A673 (cell line): ENCODE data around the gene GRIP1. TPM values are rescaled to one million over a fixed set of nuclear protein-coding genes. Genes with fewer than 3 reads are reported as not detected.
"Not testable (repeated sequence)": the region's sequence is repeated elsewhere in the genome, so short reads cannot be mapped to it uniquely, and the experiment has no call there.

Experiments
- BruUV-seq: library from RNA; stranded (reverse); fragments of 400-500 nt; replicated peaks from 2 replicates; lab custom pipeline; 2021; lab: Mats Ljungman, UMichigan
- CTCF ChIA-PET: fragments of 300-600 bp; sonication (Branson Sonifier 250); formaldehyde crosslinking; loops from one replicate; lab custom pipeline; 2022; ENCODE audit warnings: antibody characterized with exemption; lab: Charles Lee
- POLR2A ChIA-PET: fragments of 300-600 bp; sonication (Branson Sonifier 250); formaldehyde crosslinking; loops from one replicate; lab custom pipeline; 2022; ENCODE audit warnings: antibody characterized with exemption; ENCODE audit not compliant: low non-redundant PET; lab: Charles Lee
- DNase-seq: peaks from one replicate; pipeline ENCODE4 v3.0.0-alpha.2; 2015; ENCODE audit warnings: low spot score
- H3K27ac ChIP-seq: fragments of 200-600 bp; sonication (generic); 2 replicates; pipeline ENCODE4 v1.5.1; 2016; ENCODE audit warnings: mixed run types, low read depth, mild to moderate bottlenecking, mixed read lengths, antibody characterized with exemption, low read length; ENCODE audit not compliant: poor library complexity, severe bottlenecking
- H3K27me3 ChIP-seq: fragments of 200-600 bp; sonication (generic); replicated peaks from 2 replicates; pipeline ENCODE4 v1.6.1; 2017; ENCODE audit warnings: mixed run types, low read depth, mild to moderate bottlenecking, mixed read lengths, antibody characterized with exemption, low read length; ENCODE audit not compliant: insufficient read depth, poor library complexity
- H3K36me3 ChIP-seq: fragments of 200-600 bp; sonication (generic); 2 replicates; pipeline ENCODE4 v1.6.1; 2016; ENCODE audit warnings: mixed run types, mild to moderate bottlenecking, mixed read lengths, antibody characterized with exemption, low read length; ENCODE audit not compliant: insufficient read depth, poor library complexity, severe bottlenecking
- H3K4me1 ChIP-seq: fragments of 200-600 bp; sonication (generic); 2 replicates; pipeline ENCODE4 v1.6.1; 2017; ENCODE audit warnings: mixed run types, mild to moderate bottlenecking, mixed read lengths, antibody characterized with exemption, low read length; ENCODE audit not compliant: insufficient read depth, poor library complexity, severe bottlenecking
- H3K4me3 ChIP-seq: fragments of 200-600 bp; sonication (generic); 2 replicates; pipeline ENCODE4 v1.5.1; 2016; ENCODE audit warnings: low read depth, mixed run types, mild to moderate bottlenecking, mixed read lengths, low read length; ENCODE audit not compliant: poor library complexity, severe bottlenecking
- H3K9me3 ChIP-seq: fragments of 200-600 bp; sonication (generic); 2 replicates; pipeline ENCODE4 v1.6.1; 2016; ENCODE audit warnings: mixed run types, low read depth, mild to moderate bottlenecking, mixed read lengths, antibody characterized with exemption, low read length; ENCODE audit not compliant: poor library complexity, severe bottlenecking
- EZH2 ChIP-seq: fragments of 200-600 bp; sonication (generic); IDR thresholded peaks from 2 replicates; pipeline ENCODE4 v1.6.1; 2017; ENCODE audit warnings: borderline replicate concordance, low read depth, mild to moderate bottlenecking, mixed read lengths, antibody characterized with exemption, low read length; ENCODE audit not compliant: poor library complexity, severe bottlenecking
- intact Hi-C: fragments of 100-400 bp; cut with micrococcal nuclease; formaldehyde crosslinking; loops from one replicate; pipeline ENCODE4 v1.10.0; 2022; ENCODE audit not compliant: unreplicated experiment
- total RNA-seq: library from RNA; stranded (reverse); gene quantifications from 2 replicates; pipeline ENCODE4 v1.2.3, GENCODE V29; 2021
- TF ChIP-seq, protein P1 (sequence below): fragments of 300-800, 200-600 bp; sonication (generic); conservative IDR thresholded peaks from 2 replicates; pipeline ENCODE4 v1.5.1; 2017; ENCODE audit warnings: low read depth, mild to moderate bottlenecking, antibody characterized with exemption, low read length, moderate library complexity, mixed read lengths

Gene GRIP1
- total RNA-seq, 1 experiment from 2014 or later, result 3.6 TPM

DNA sequence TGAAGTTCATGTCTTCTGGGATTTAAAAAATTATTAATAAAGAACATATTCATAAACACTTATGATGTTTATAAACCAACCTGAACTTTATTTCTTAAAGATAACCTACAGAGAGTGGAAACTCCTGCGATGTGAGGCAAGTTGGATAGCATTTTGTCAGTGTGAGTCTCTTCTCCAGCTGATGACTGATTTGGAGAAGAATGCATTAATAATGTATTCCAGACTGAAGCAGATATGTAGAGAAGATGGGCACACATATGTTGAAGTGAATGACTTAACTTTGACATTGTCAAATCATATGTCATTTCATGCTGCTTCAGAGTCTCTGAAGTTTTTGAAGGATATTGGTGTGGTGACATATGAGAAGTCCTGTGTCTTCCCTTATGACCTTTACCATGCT lies 369.3 kb downstream of the GRIP1 start:
- ChIA-PET CTCF (no interaction called here), POLR2A (no interaction called here)
- Histone ChIP-seq H3K27me3 (no peaks in the 10 kb centered on the region), H3K9me3 (no peaks in the 10 kb centered on the region), H3K4me3 (no peak overlapping the region), H3K4me1 (no peaks in the 10 kb centered on the region), H3K27ac (no peak overlapping the region), H3K36me3 (no peaks in the 10 kb centered on the region)
- TF ChIP-seq, protein P1, sequence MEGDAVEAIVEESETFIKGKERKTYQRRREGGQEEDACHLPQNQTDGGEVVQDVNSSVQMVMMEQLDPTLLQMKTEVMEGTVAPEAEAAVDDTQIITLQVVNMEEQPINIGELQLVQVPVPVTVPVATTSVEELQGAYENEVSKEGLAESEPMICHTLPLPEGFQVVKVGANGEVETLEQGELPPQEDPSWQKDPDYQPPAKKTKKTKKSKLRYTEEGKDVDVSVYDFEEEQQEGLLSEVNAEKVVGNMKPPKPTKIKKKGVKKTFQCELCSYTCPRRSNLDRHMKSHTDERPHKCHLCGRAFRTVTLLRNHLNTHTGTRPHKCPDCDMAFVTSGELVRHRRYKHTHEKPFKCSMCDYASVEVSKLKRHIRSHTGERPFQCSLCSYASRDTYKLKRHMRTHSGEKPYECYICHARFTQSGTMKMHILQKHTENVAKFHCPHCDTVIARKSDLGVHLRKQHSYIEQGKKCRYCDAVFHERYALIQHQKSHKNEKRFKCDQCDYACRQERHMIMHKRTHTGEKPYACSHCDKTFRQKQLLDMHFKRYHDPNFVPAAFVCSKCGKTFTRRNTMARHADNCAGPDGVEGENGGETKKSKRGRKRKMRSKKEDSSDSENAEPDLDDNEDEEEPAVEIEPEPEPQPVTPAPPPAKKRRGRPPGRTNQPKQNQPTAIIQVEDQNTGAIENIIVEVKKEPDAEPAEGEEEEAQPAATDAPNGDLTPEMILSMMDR, result no peak
- TF ChIP-seq EZH2, result no peak
- no peak for DNase-seq
- no TSS peak for BruUV-seq
- intact Hi-C loops, result no loop called here

DNA sequence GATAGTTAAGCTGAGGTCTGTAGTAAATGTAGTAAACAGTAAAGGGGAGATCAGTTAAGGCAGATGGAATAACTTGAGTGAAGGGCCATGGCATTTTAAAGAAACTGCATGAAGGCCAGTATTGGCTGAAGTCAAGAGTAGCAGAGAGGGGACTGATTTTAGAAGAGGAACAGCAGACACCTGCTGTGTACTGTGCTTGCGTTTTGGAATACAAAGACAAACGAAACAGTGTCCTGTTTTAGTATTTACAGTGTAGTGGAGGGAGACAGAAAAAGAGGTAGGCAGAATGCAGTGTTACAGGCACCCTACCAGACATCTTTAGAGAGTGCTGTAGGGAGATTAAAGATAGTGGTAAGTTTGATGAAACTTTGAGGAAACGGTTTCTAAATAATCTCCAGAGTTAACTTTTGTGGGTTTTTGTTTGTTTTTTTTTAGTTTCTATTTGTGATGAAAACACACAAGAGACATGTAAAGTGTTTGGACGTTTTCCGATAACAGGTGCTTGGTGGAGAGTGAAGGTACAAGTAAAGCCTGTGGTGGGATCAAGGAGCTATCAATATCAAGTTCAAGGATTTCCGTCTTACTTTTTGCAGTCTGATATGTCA lies 374.5 kb downstream of the GRIP1 start:
- intact Hi-C loops, result no loop called here
- POLR2A ChIA-PET, result no interaction called here
- Histone ChIP-seq H3K4me3 (no peak overlapping the region), H3K27ac (no peak overlapping the region), H3K36me3 (no peaks in the 10 kb centered on the region), H3K4me1 (peaks cover 8% of the 10 kb centered on the region), H3K9me3 (no peaks in the 10 kb centered on the region), H3K27me3 (peaks cover 12% of the 10 kb centered on the region)
- no peak for DNase-seq
- BruUV-seq, result no TSS peak
- CTCF ChIA-PET, result no interaction called here
- TF ChIP-seq, protein P1, result no peak
- TF ChIP-seq EZH2, result no peak

DNA sequence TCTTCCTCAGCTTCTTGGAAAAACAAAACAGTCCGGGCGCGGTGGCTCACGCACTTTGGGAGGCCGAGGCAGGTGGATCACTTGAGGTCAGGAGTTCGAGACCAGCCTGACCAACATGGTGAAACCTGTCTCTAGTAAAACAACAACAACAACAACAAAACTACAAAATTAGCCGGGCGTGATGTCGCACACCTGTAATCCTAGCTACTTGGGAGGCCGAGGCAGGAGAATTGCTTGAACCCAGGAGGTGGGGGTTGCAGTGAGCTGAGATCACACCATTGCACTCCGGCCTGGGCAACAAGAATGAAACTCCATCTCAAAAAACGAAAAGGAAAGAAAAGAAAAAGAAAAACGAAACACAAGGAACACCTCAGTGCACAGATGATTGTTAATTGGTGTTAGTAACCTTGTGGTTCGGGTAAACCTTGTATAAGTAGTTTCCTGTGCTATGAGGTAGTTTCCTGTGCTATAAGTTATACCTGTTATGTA lies 375.5 kb downstream of the GRIP1 start:
- BruUV-seq, POLR2A ChIA-PET, intact Hi-C loops, DNase-seq, H3K4me1 ChIP-seq, H3K9me3 ChIP-seq, H3K36me3 ChIP-seq, H3K27ac ChIP-seq: not testable (repeated sequence)
- CTCF ChIA-PET, result interaction anchor here (0.6 kb wide), 1 partner anchor 80 kb away, joined by 6 read pairs; no protein-coding TSS in a partner anchor
- H3K27me3 ChIP-seq, result peaks cover 12% of the 10 kb centered on the region
- peak overlapping the region; percentile 86 for H3K4me3 ChIP-seq

DNA sequence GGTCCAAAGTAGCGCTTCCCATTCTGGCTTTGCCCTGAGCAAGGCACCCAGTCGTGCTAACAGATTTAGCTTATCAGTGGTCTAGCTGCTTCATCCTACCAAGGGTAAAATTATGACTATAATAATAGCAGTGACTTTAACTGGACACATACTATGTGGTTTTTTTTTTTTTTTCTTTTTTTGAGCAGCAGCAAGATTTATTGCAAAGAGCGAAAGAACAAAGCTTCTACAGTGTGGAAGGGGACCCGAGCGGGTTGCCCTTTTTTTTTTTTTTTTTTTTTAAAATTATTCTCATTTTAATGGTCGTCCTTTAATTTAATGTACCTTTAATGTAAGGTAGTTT lies 376.1 kb downstream of the GRIP1 start:
- H3K4me3 ChIP-seq, result peak overlapping the region; percentile 86
- POLR2A ChIA-PET, result no interaction called here
- DNase-seq, result no peak
- TF ChIP-seq EZH2, result no peak
- TF ChIP-seq, protein P1, result no peak
- intact Hi-C loops, result no loop called here
- BruUV-seq, result TSS peak; percentile 75
- H3K4me1 ChIP-seq, result peaks cover 8% of the 10 kb centered on the region
- no peaks in the 10 kb centered on the region for H3K9me3 ChIP-seq
- no peaks in the 10 kb centered on the region for H3K36me3 ChIP-seq
- CTCF ChIA-PET, result interaction anchor here (0.5 to 0.7 kb wide), 5 partner anchors 36 to 881 kb away, joined by 3 to 13 read pairs (median 8); no protein-coding TSS in a partner anchor
- H3K27me3 ChIP-seq, result peaks cover 12% of the 10 kb centered on the region
- peak overlapping the region; percentile 78 for H3K27ac ChIP-seq
